HepG2 (cell line): ENCODE data around the gene CCNB1IP1. TPM values are rescaled to one million over a fixed set of nuclear protein-coding genes. Genes with fewer than 3 reads are reported as not detected.

Experiments
- ATAC-seq: fragments of 200-7000 bp; cut with Tn5 transposase; 3 replicates; pipeline ENCODE4 v1.9.1; 2020; ENCODE audit warnings: mild to moderate bottlenecking, moderate library complexity
- BruUV-seq: library from RNA; stranded (reverse); fragments of 400-500 nt; replicated peaks from 2 replicates; lab custom pipeline; 2021; lab: Mats Ljungman, UMichigan
- CTCF ChIA-PET: fragments of 300-600 bp; formaldehyde crosslinking; extraction: SDS; loops from one replicate; lab custom pipeline; 2021; ENCODE audit warnings: low total read pairs, inconsistent platforms, low intra/inter-chr PET ratio; lab: Yijun Ruan, JAX
- POLR2A ChIA-PET: fragments of 350-600 bp; sonication (Branson Sonifier 250); formaldehyde crosslinking; loops from one replicate; lab custom pipeline; 2020; ENCODE audit warnings: antibody characterized with exemption, inconsistent platforms; lab: Yijun Ruan, JAX
- DNase-seq: peaks from one replicate; pipeline ENCODE4 v3.0.0-alpha.2; 2015; ENCODE audit warnings: low spot score
- FAIRE-seq: peaks from 3 replicates; lab custom pipeline; 2011; peaks lifted over from hg19 to GRCh38; lab: Jason Lieb, UNC
- H2AFZ ChIP-seq: one replicate; pipeline ENCODE4 v1.6.1; 2011; ENCODE audit warnings: low read length, inconsistent platforms
- H3K27ac ChIP-seq: fragments of 300-600 bp; 3 replicates; pipeline ENCODE4 v1.8.0; 2011; ENCODE audit warnings: mixed run types, mild to moderate bottlenecking, mixed read lengths, low read length, inconsistent platforms; ENCODE audit not compliant: insufficient read depth; ENCODE audit errors: extremely low read length
- H3K27me3 ChIP-seq, 2 experiments: fragments of 200-600 bp in 1 of 2; 2 replicates in 1 of 2; 3 replicates in 1 of 2; pipeline versions ENCODE4 v1.6.0 to v1.8.0; 2011; ENCODE audit warnings: low read length in 2 of 2, mild to moderate bottlenecking in 2 of 2, moderate library complexity in 2 of 2, inconsistent platforms in 1 of 2; ENCODE audit not compliant: insufficient read depth in 2 of 2, control insufficient read depth in 1 of 2
- H3K36me3 ChIP-seq, 2 experiments: fragments of 200-600 bp in 1 of 2; replicated peaks in 1 of 2; 2 replicates in 1 of 2; 3 replicates in 1 of 2; pipeline versions ENCODE4 v1.5.1 to v1.8.0; 2011; ENCODE audit warnings: low read length in 2 of 2, inconsistent platforms in 1 of 2; ENCODE audit not compliant: insufficient read depth in 2 of 2, control insufficient read depth in 1 of 2
- H3K4me1 ChIP-seq: 2 replicates; pipeline ENCODE4 v1.5.1; 2012; ENCODE audit warnings: low read length, inconsistent platforms; ENCODE audit not compliant: insufficient read depth
- H3K4me2 ChIP-seq: 2 replicates; pipeline ENCODE4 v1.6.0; 2011; ENCODE audit warnings: low read depth, low read length, inconsistent platforms
- H3K4me3 ChIP-seq, 3 experiments: fragments of 200-600 bp in 1 of 3; sonication (generic), shearing (Covaris generic) in 1 of 3; replicated peaks in 1 of 3; 2 replicates each; pipeline ENCODE4 v1.5.1; 2011 to 2016; ENCODE audit warnings: low read length in 3 of 3, inconsistent platforms in 2 of 3, low read depth in 2 of 3, mild to moderate bottlenecking in 2 of 3, control low read depth in 1 of 3, mixed read lengths in 1 of 3; ENCODE audit not compliant: insufficient read depth in 1 of 3
- H3K79me2 ChIP-seq: one replicate; pipeline ENCODE4 v1.6.1; 2011; ENCODE audit warnings: low read length, inconsistent platforms; ENCODE audit not compliant: insufficient read depth
- H3K9ac ChIP-seq: 2 replicates; pipeline ENCODE4 v1.6.0; 2011; ENCODE audit warnings: mild to moderate bottlenecking, low read depth, low read length, inconsistent platforms; ENCODE audit not compliant: insufficient read depth
- H3K9me3 ChIP-seq: 2 replicates; pipeline ENCODE4 v1.5.1; 2012; ENCODE audit warnings: mild to moderate bottlenecking, low read length
- H4K20me1 ChIP-seq: 2 replicates; pipeline ENCODE4 v1.6.0; 2011; ENCODE audit warnings: inconsistent platforms, mild to moderate bottlenecking, low read length, moderate library complexity; ENCODE audit not compliant: insufficient read depth
- ATF7 ChIP-seq, 2 experiments: fragments of 450-650 bp in 1 of 2; sonication (generic) in 1 of 2; formaldehyde crosslinking in 1 of 2; IDR thresholded peaks; 2 replicates each; pipeline versions ENCODE4 v1.4.0 to v1.6.1; 2016 to 2020; ENCODE audit warnings: antibody characterized with exemption in 1 of 2, mild to moderate bottlenecking in 1 of 2, missing genetic modification reagents in 1 of 2
- ELF1 ChIP-seq: sonication (generic); formaldehyde crosslinking; IDR thresholded peaks from 2 replicates; pipeline ENCODE4 v1.4.0; 2020; ENCODE audit warnings: missing genetic modification reagents
- FOXJ3 ChIP-seq: sonication (generic); formaldehyde crosslinking; IDR thresholded peaks from 2 replicates; pipeline ENCODE4 v1.4.0; 2020; ENCODE audit warnings: missing genetic modification reagents, mild to moderate bottlenecking, borderline replicate concordance
- HMG20A ChIP-seq: IDR thresholded peaks from 2 replicates; pipeline ENCODE4 v1.6.1; 2016; ENCODE audit warnings: borderline replicate concordance
- HNF1B ChIP-seq: sonication (generic); formaldehyde crosslinking; IDR thresholded peaks from 2 replicates; pipeline ENCODE4 v1.5.1; 2020; ENCODE audit warnings: mild to moderate bottlenecking, moderate library complexity, missing genetic modification reagents
- HOXA5 ChIP-seq: sonication (generic); formaldehyde crosslinking; IDR thresholded peaks from 2 replicates; pipeline ENCODE4 v1.4.0; 2020; ENCODE audit warnings: missing genetic modification reagents
- NFYC ChIP-seq: IDR thresholded peaks from 2 replicates; pipeline ENCODE4 v1.6.1; 2016; ENCODE audit warnings: missing genetic modification reagents, missing compliant biosample characterization
- RXRA ChIP-seq: sonication (generic); formaldehyde crosslinking; IDR thresholded peaks from 2 replicates; pipeline ENCODE4 v1.5.1; 2020; ENCODE audit warnings: missing genetic modification reagents
- ZBTB39 ChIP-seq: sonication (generic); formaldehyde crosslinking; IDR thresholded peaks from 2 replicates; pipeline ENCODE4 v1.5.0; 2020; ENCODE audit warnings: missing genetic modification reagents
- ZNF160 ChIP-seq: sonication (generic); formaldehyde crosslinking; IDR thresholded peaks from 2 replicates; pipeline ENCODE4 v1.8.0; 2022; ENCODE audit warnings: mild to moderate bottlenecking, inconsistent platforms, missing genetic modification reagents
- ZNF577 ChIP-seq: sonication (generic); formaldehyde crosslinking; IDR thresholded peaks from 2 replicates; pipeline ENCODE4 v1.4.0; 2020; ENCODE audit warnings: mild to moderate bottlenecking, low read depth, missing genetic modification reagents, borderline replicate concordance
- ZSCAN20 ChIP-seq: sonication (generic); formaldehyde crosslinking; IDR thresholded peaks from 2 replicates; pipeline ENCODE4 v1.4.0; 2020; ENCODE audit warnings: missing genetic modification reagents, mild to moderate bottlenecking, borderline replicate concordance
- WGBS: methylation state at CpG from one replicate; pipeline ENCODE4 v1.1.6; 2017; ENCODE audit warnings: low lambda C conversion rate; 5-methylcytosine and 5-hydroxymethylcytosine counted together
- in situ Hi-C: cut with HindIII; loops from 2 replicates; pipeline ENCODE4 v1.10.0; 2017; ENCODE audit warnings: low pct_unique_long_range_greater_than_20kb; ENCODE audit not compliant: extremely low pct_ligation_motif_present
- intact Hi-C: fragments of 100-400 bp; cut with micrococcal nuclease; formaldehyde crosslinking; loops from one replicate; pipeline ENCODE4 v1.10.0; 2022; ENCODE audit not compliant: unreplicated experiment
- polyA plus RNA-seq, 8 experiments: library from polyadenylated mRNA; depleted of rRNA in 3 of 8; stranded (reverse) in 7 of 8; unstranded in 1 of 8; fragments of >200 nt; fragmentation: Illumina TruSeq in 4 of 8; extraction: Trizol in 4 of 8; gene quantifications; 2 replicates each; pipeline versions ENCODE4 v1.2.1 to v1.2.3, GENCODE V29; 2011 to 2016; ENCODE audit warnings: low read depth in 4 of 8, missing spikeins in 1 of 8, mixed read lengths in 1 of 8; ENCODE audit not compliant: insufficient read depth in 1 of 8
- total RNA-seq, 5 experiments: library from RNA; depleted of rRNA; stranded (reverse); fragments of >200 nt; fragmentation: Illumina TruSeq; extraction: Trizol; gene quantifications; 2 replicates each; pipeline ENCODE4 v1.2.3, GENCODE V29; 2016; ENCODE audit warnings: low read depth in 1 of 5

Gene CCNB1IP1
- total and polyA plus RNA-seq, 2 of the 13 experiments (the other 11 are each of a cell fraction or from before 2014, with no cell fraction given): 98.3 to 125 TPM

GRCh38 chr14:20314026-20314425, 19.1 kb downstream of the CCNB1IP1 start:
- FAIRE-seq: no peak
- Histone ChIP-seq H2AFZ (no peak overlapping the region), H3K9ac (no peak overlapping the region), H4K20me1 (peaks cover 4% of the 10 kb centered on the region; the same call in 1 of the 2 replicates), H3K9me3 (no peaks in the 10 kb centered on the region), H3K4me1 (no peaks in the 10 kb centered on the region), H3K4me2 (no peak overlapping the region), H3K79me2 (no peaks in the 10 kb centered on the region), H3K4me3 (no peak overlapping the region), H3K36me3 (peaks cover 17 to 63% of the 10 kb centered on the region in 2 experiments), H3K27me3 (no peaks in the 10 kb centered on the region), H3K27ac (no peak overlapping the region)
- TF ChIP-seq RXRA (CRISPR knock-in tag) (no peak), HOXA5 (CRISPR knock-in tag) (no peak), ZNF160 (CRISPR knock-in tag) (no peak), FOXJ3 (CRISPR knock-in tag) (no peak), HNF1B (no peak), ZNF577 (CRISPR knock-in tag) (no peak)
- CTCF ChIA-PET: no interaction called here
- DNase-seq: no peak
- no peak for ATAC-seq
- BruUV-seq: no TSS peak
- in situ Hi-C loops: no loop called here
- POLR2A ChIA-PET: no interaction called here
- intact Hi-C loops: no loop called here
- whole genome bisulfite sequencing: 98% methylated on average over 2 of the region's 2 CpGs

GRCh38 chr14:20306079-20306423, 27.0 kb downstream of the CCNB1IP1 start:
- Histone ChIP-seq H3K36me3 (peaks cover 3 to 10% of the 10 kb centered on the region in 2 experiments; a peak in 4 of 5 replicates), H2AFZ (no peak overlapping the region), H4K20me1 (no peaks in the 10 kb centered on the region), H3K4me3 (peak overlapping the region in 2 of 3 experiments; percentile 70 to 85; a peak in 3 of 6 replicates), H3K79me2 (peaks cover 25% of the 10 kb centered on the region), H3K9ac (no peak overlapping the region), H3K4me2 (no peak overlapping the region), H3K27me3 (no peaks in the 10 kb centered on the region; a peak in 1 of 5 replicates), H3K9me3 (no peaks in the 10 kb centered on the region), H3K27ac (no peak overlapping the region), H3K4me1 (peaks cover 26% of the 10 kb centered on the region)
- 90% methylated on average over 1 of the region's 1 CpG for WGBS
- ChIA-PET CTCF (interaction anchor here (1.4 kb wide), 1 partner anchor 22 kb away, joined by 4 read pairs; no protein-coding TSS in a partner anchor), POLR2A (interaction anchor here (1.3 kb wide), 1 partner anchor 37 kb away, joined by 4 read pairs; the partner anchor contains the start of gene PARP2)
- TF ChIP-seq ELF1 (CRISPR knock-in tag) (no peak), HMG20A (CRISPR knock-in tag) (no peak), ZBTB39 (no peak), ZSCAN20 (CRISPR knock-in tag) (no peak), ATF7 (IDR thresholded peaks at IDR 0.05) (no peak), ATF7 (CRISPR knock-in tag; IDR thresholded peaks at IDR 0.05) (0 out of 2 replicates have a peak, but pooled peaks have one; percentile 2), NFYC (CRISPR knock-in tag) (no peak)
- no TSS peak for BruUV-seq
- in situ Hi-C loops: no loop called here
- no peak for FAIRE-seq
- no peak for DNase-seq
- intact Hi-C loops: no loop called here
- peak; percentile 5; the same call in 2 of the 3 replicates for ATAC-seq
